NOMO-1 treated with dmso at 0.1 percent for 144 hours (cell line): ENCODE measurements around the gene CEL.
"Not testable (repeated sequence)": the region's sequence is repeated elsewhere in the genome, so short reads cannot be mapped to it uniquely, and the experiment has no call there.

ENCODE experiments used
- DNase-seq: peaks from one replicate; lab custom pipeline; 2025; ENCODE audit not compliant: unreplicated experiment; lab: John Stamatoyannopoulos, UW

Gene CEL

DNA sequence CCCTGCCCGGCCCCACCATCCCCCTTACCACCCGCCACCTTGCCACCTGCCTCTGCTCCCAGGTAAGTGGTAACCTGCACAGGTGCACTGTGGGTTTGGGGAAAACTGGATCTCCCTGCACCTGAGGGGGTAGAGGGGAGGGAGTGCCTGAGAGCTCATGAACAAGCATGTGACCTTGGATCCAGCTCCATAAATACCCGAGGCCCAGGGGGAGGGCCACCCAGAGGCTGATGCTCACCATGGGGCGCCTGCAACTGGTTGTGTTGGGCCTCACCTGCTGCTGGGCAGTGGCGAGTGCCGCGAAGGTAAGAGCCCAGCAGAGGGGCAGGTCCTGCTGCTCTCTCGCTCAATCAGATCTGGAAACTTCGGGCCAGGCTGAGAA is at the start of gene CEL:
Gene CEL, plus strand, starts transcription at position 218 of the 382 bp plus-strand sequence. Its CDS starts 22 bp downstream, at position 240.
- DNase-seq: not testable (repeated sequence)

DNA sequence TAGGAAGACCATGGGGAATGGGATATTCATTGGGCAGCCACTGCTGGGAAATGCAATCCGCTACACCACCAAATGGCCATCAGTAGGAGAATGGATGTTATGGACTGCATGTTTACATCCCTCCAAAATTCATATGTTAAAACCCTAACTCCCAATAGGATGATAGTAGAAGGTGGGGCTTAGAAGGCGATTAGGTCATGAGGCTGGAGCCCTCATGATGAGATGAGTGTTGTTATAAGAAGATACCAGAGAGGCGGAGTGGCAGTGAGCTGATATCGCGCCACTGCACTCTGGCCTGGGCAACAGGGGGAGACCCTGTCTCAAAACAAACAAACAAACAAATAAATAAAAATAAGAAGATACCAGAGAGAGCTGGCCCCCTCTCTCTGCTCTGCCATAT is 47.1 kb upstream of the CEL start:
- DNase-seq: no peak

DNA sequence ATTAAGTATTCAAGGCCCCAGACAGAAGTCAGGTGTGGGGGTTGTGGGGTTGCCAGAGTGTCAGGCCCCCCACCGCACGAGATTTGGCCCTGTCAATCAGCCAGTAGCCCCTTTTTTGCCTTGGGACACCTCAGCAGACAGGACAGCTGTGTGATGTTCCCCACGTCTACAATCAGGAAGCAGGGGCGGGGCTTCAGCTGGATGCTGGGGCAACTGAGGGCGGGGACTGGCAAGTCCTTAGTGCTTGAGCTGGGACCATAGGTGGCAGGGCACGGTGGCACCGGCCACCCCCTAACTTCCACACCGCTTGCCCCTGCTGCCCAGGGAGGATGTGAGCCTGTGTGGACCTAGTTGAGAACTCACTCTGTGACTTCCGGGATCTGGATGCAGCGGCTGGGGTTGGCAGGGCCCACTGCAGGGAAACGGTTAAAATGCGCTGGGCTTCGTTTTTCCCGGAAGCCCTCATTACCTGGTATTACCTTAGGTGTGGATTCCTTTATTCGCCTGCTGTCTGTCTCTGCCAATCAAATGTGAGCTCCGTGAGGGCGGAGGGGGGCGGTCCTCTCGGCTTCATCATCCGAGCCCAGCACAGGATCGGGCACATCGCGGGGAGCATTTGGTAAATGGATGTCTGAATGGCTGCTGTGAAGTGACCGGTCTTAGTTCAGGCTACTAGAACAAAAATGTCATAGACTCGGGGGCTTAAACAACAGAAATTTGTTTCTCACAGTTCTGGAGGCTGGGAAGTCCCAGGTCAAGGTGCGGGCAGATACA is 38.5 kb upstream of the CEL start:
- DNase-seq: no peak

GRCh38 chr9:133026426-133026825 is 35.4 kb upstream of the CEL start:
- DNase-seq: no peak

DNA sequence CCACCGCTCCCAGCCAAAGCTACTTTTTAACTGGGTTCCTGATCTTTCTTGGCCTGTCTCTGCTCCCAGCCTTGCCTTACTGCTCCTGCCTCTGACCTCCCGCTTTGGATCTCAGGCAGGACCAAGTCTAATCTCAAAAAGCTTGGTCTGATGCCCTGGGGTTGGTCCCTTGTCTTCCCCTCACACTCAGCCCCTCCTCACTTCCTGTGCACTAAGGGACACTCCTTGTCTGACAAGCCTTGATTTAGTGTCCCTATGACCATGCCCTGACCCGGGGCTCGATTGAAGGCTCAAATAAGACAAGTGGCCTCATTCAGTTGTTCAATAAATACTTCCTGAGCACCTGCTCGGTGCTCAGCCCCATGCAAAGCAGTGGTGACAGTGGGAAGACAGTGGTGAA is 34.6 kb upstream of the CEL start:
- DNase-seq: no peak

- DNase-seq: no peak
Observed at GRCh38 chr9:133028221-133028620, 33.6 kb upstream of the CEL start.

- DNase-seq: no peak
Observed at GRCh38 chr9:133029994-133030316, 31.8 kb upstream of the CEL start.

GRCh38 chr9:133030317-133031129 is 31.3 kb upstream of the CEL start, which contains the start of gene GTF3C5:
GTF3C5 (plus strand) TSS chr9:133030997; CDS start chr9:133031012, 15 bp downstream.
- peak; percentile 99 for DNase-seq

DNA sequence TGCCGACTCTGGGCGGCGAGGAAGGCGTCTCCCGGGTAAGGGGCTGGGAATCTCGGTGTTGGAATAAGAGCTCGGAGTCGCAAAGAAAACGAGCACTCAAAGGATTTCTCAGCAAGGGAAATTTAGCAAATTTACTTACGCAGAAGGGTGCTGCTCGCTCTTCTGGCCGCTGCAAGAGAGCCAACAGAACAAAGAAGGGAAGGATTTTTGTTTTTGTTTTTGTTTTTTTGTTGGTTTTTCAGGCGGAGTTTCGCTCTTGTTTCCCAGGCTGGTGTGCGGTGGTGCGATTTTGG is 30.7 kb upstream of the CEL start:
- DNase-seq: no peak

DNA sequence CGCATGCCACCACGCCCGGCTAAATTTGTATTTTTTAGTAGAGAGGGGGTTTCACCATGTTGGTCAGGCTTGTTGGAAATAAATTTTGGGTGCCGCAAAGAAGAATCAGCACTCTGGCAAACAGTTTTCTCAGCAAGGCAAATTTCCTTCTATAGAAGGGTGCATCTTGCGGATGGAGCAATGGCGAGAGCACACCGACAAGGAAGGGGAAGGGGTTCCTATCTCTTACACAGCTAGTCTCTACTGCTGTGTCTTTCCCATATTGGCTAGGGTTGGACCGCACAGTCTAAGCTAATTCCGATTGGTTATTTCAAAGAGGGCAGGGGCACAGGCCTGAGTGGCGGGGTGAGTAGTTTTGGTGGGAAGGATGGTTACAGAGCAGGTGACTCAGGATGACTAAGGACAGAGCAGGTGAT is 30.3 kb upstream of the CEL start:
- no peak for DNase-seq

- DNase-seq: no peak
Observed at GRCh38 chr9:133032171-133032570, 29.6 kb upstream of the CEL start.

GRCh38 chr9:133035669-133036068 is 26.1 kb upstream of the CEL start:
- no peak for DNase-seq

GRCh38 chr9:133037775-133038515 is 23.8 kb upstream of the CEL start:
- DNase-seq: no peak

DNA sequence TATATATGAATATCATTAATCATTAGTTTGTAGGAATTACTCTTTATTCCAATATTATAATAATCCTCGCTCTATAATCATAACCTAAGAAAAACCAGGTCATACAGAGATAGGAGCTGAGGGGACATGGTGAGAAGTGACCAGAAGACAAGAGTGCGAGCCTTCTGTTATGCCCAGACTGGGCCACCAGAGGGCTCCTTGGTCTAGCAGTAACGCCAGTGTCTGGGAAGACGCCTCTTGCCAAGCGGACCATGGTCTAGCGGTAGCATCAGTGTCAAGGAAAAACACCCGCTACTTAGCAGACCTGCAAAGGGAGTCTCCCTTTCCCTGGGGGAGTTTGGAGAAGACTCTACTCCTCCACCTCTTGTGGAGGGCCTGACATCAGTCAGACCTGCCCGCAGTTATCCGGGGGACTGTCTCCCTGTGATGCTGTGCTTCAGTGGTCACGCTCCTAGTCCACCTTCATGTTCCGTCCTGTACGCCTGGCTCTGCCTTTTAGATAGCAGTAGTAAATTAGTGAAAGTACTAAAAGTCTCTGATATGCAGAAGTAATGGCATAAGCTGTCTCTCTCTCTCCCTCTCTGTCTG is 20.8 kb upstream of the CEL start:
- DNase-seq: not testable (repeated sequence)

DNA sequence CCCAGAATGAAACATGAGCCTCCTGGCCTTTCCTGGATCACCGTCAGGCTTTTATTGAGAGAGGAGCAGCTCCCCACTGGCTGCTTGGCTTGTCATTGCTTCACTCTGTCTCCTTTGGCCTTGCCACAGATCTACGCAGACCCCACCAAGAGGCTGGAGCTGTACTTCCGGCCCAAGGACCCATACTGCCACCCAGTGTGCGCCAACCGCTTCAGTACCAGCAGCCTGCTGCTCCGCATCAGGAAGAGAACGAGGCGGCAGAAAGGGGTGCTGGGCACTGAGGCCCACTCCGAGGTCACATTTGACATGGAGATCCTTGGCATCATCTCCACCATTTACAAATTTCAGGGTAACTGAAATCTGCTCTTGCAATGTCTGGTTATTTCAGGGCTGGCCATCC is 19.8 kb upstream of the CEL start:
- DNase-seq: no peak

GRCh38 chr9:133042676-133043075 is 19.1 kb upstream of the CEL start:
- no peak for DNase-seq

DNA sequence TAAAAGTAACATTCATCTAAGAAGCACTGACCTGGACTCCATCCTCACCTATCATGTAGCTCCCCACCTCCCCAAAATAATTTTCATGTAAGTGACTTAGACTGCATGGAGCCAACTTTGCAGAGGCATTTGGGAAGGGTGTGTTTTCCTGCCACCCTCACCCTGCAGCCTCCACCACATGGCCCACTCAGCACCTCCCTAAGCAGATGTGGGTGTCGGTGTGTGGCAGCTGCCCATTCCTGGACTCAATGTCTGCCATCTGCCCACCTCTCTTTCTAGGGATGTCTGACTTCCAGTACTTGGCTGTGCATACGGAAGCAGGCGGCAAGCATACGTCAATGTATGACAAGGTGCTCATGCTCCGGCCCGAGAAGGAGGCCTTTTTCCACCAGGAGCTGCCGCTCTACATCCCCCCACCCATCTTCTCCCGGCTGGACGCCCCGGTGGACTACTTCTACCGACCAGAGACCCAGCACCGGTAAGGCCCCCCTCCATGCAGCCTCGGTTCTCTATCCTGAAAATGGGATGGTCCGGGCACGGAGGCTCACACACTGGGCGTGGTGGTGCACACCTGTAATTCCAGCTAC is 18.2 kb upstream of the CEL start:
- DNase-seq: no peak

DNA sequence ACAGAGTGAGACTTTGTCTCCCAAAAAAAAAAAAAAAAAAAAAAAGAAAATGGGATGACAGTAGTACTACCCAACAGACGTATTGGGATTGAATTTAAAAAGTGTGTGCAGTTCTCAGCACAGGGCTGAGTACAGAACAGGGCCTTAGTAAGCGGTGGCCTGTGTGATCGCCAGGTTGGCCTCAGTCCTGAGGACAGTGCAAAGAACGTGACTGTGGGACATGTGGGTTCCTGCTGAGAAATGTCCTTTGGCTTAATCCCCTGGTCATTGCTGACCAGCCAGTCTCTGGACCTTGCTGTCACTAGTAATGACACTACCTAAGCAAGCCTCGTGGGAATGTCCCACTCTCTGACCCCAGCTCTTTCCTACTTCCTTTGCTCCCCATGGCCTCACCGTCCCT is 17.7 kb upstream of the CEL start:
- no peak for DNase-seq

DNA sequence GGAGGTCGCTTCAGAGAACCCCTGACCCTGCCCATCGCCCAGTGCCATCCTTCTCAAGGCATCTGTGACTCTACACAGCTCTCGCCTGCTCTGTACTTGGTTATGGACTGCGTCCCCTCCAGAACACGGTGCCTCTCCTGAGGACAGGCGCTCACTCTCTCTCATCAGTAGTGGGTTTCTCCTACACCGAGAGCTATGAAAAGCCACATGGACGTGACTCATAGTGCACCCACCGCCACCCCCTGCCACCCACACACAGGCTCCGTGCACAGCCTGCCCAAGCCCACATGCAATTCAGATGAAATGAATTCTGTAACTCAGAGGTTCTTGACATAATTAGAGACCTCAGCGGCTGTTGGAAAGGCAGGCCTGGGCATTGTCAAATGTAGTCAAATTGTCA is 17.1 kb upstream of the CEL start:
- no peak for DNase-seq

- no peak for DNase-seq
Observed at GRCh38 chr9:133045132-133045531, 16.6 kb upstream of the CEL start.

GRCh38 chr9:133046196-133046899 is 15.4 kb upstream of the CEL start:
- no peak for DNase-seq
